ENCODE results near the gene SKA2.

DNA sequence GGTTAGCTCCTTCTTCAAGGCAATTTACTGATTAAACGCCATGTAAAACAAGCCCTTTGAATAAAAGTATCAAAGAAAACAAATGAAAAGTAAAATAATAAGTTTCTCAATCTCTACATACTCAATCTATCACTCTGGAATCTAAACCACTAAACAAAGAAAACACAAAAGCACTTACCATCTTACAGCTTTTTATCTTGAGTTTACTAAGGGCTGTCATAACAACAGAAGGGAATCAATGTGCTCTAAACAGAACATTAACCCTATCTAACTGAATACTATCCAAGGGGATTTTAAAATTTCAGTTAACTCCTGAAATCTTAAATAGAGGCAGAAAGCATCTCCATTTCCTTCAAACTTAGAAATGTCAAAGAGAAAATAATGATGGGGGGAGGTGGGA is 3.4 kb downstream of the SKA2 start:
- TF ChIP-seq CTCF (conservative IDR thresholded peaks at IDR 0.05): no peak
- TF ChIP-seq EZH2 (IDR thresholded peaks at IDR 0.05; ENCODE audit: low read depth): no peak
